HepG2 (cell line): ENCODE data around the gene ZSWIM7. TPM values are rescaled to one million over a fixed set of nuclear protein-coding genes. Genes with fewer than 3 reads are reported as not detected.
A peak's percentile ranks its signal among the peaks of the same experiment; 100 is the strongest.

Experiments
- CBX1 ChIP-seq: IDR thresholded peaks from one replicate; pipeline ENCODE4 v1.6.1; 2016; ENCODE audit warnings: antibody characterized with exemption, low read depth
- KDM5A ChIP-seq: fragments of 200-600 bp; sonication (generic); IDR thresholded peaks from 2 replicates; pipeline ENCODE4 v1.7.0; 2018; ENCODE audit warnings: antibody characterized with exemption, mild to moderate bottlenecking, low read length, borderline replicate concordance
- MED8 ChIP-seq: sonication (generic); formaldehyde crosslinking; IDR thresholded peaks from 2 replicates; pipeline ENCODE4 v1.8.1; 2023; ENCODE audit warnings: mild to moderate bottlenecking, missing genetic modification reagents; ENCODE audit not compliant: insufficient replicate concordance
- NFATC3 ChIP-seq: sonication (generic); formaldehyde crosslinking; IDR thresholded peaks from 2 replicates; pipeline ENCODE4 v1.5.1; 2020; ENCODE audit warnings: mild to moderate bottlenecking, missing genetic modification reagents
- RAD21 ChIP-seq: fragments of 450-650 bp; formaldehyde crosslinking; IDR thresholded peaks from 2 replicates; pipeline ENCODE4 v1.5.0; 2020; ENCODE audit warnings: mild to moderate bottlenecking
- RFX3 ChIP-seq: IDR thresholded peaks from 2 replicates; pipeline ENCODE4 v1.6.1; 2016; ENCODE audit warnings: missing biosample characterization, missing genetic modification reagents
- SAFB2 ChIP-seq: sonication (generic); formaldehyde crosslinking; IDR thresholded peaks from 2 replicates; pipeline ENCODE4 v1.5.1; 2020; ENCODE audit warnings: missing genetic modification reagents, low read depth, mild to moderate bottlenecking, borderline replicate concordance
- SAP130 ChIP-seq: IDR thresholded peaks from 2 replicates; pipeline ENCODE4 v1.6.1; 2016; ENCODE audit warnings: low read depth
- SIX4 ChIP-seq: sonication (generic); formaldehyde crosslinking; IDR thresholded peaks from 2 replicates; pipeline ENCODE4 v1.4.0; 2020; ENCODE audit warnings: missing genetic modification reagents
- SMC3 ChIP-seq: IDR thresholded peaks from 2 replicates; pipeline ENCODE4 v1.6.1; 2011; ENCODE audit warnings: low read length, improper control_type of control experiment
- U2AF2 ChIP-seq: fragments of 200-400 bp; formaldehyde crosslinking; IDR thresholded peaks from 2 replicates; pipeline ENCODE4 v1.6.1; 2017; ENCODE audit warnings: low read depth, mild to moderate bottlenecking, low read length
- ZNF17 ChIP-seq: sonication (generic); formaldehyde crosslinking; IDR thresholded peaks from 2 replicates; pipeline ENCODE4 v1.5.0; 2020; ENCODE audit warnings: mild to moderate bottlenecking, missing genetic modification reagents
- ZNF317 ChIP-seq: sonication (generic); formaldehyde crosslinking; IDR thresholded peaks from 2 replicates; pipeline ENCODE4 v1.5.0; 2020; ENCODE audit warnings: mild to moderate bottlenecking, missing genetic modification reagents
- ZNF724P ChIP-seq: sonication (generic); formaldehyde crosslinking; IDR thresholded peaks from 2 replicates; pipeline ENCODE4 v1.8.0; 2022; ENCODE audit warnings: missing genetic modification reagents, borderline replicate concordance
- ZNF790 ChIP-seq: sonication (generic); formaldehyde crosslinking; IDR thresholded peaks from 2 replicates; pipeline ENCODE4 v1.8.0; 2022; ENCODE audit warnings: missing genetic modification reagents, mild to moderate bottlenecking, borderline replicate concordance
- ZSCAN30 ChIP-seq: sonication (generic); formaldehyde crosslinking; IDR thresholded peaks from 2 replicates; pipeline ENCODE4 v1.5.0; 2020; ENCODE audit warnings: mild to moderate bottlenecking, missing genetic modification reagents
- polyA plus RNA-seq, 8 experiments: library from polyadenylated mRNA; depleted of rRNA in 3 of 8; stranded (reverse) in 7 of 8; unstranded in 1 of 8; fragments of >200 nt; fragmentation: Illumina TruSeq in 4 of 8; extraction: Trizol in 4 of 8; gene quantifications; 2 replicates each; pipeline versions ENCODE4 v1.2.1 to v1.2.3, GENCODE V29; 2011 to 2016; ENCODE audit warnings: low read depth in 4 of 8, missing spikeins in 1 of 8, mixed read lengths in 1 of 8; ENCODE audit not compliant: insufficient read depth in 1 of 8
- total RNA-seq, 5 experiments: library from RNA; depleted of rRNA; stranded (reverse); fragments of >200 nt; fragmentation: Illumina TruSeq; extraction: Trizol; gene quantifications; 2 replicates each; pipeline ENCODE4 v1.2.3, GENCODE V29; 2016; ENCODE audit warnings: low read depth in 1 of 5
- TF ChIP-seq, protein P1 (sequence below): sonication (generic); formaldehyde crosslinking; IDR thresholded peaks from 2 replicates; pipeline ENCODE4 v1.8.0; 2022; ENCODE audit warnings: missing genetic modification reagents, mild to moderate bottlenecking, moderate library complexity, borderline replicate concordance
- TF ChIP-seq, protein P2 (sequence below): IDR thresholded peaks from 2 replicates; pipeline ENCODE4 v1.6.1; 2016; ENCODE audit warnings: missing compliant biosample characterization, missing genetic modification reagents, borderline replicate concordance
- TF ChIP-seq, protein P3 (sequence below): sonication (generic); formaldehyde crosslinking; IDR thresholded peaks from 2 replicates; pipeline ENCODE4 v1.5.1; 2020; ENCODE audit warnings: mild to moderate bottlenecking, missing genetic modification reagents, borderline replicate concordance
- TF ChIP-seq, protein P4 (sequence below): IDR thresholded peaks from 2 replicates; pipeline ENCODE4 v1.6.1; 2012; ENCODE audit warnings: low read depth, low read length, improper control_type of control experiment

ZSWIM7 gene
- total and polyA plus RNA-seq, 2 of the 13 experiments (the other 11 are each of a cell fraction or from before 2014, with no cell fraction given), result 13.1 to 28.1 TPM

DNA sequence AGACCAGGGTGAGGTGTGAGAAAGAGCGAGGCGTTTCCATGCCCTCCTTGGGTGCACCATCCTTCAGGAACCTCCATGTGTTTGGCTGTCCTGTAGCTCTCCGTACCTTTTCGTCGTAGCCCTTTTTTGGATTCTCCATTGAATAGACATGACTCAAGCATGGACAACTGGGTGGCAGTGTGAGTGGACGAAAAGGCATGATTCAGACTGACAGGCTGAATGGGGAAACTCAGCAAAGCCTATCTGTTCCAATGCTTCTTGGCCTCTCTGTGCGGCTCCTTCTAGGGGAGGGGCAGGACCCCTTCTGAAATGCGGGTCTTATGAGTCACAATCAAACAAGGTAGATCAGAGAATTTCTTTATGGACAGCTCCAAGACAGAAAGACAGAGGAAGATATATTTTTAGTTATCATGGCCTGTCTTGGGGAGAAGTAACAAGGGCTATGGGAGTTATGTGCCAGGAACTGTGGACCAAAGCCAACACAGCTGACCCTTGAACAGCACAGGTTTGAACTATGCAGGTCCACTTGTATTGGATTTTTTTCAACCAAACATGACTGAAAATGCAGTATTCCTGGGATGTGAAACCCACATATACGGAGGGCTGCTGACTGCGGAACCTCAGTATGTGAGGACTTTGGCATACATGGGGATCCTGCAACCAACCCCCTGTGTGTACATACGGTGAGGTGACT is 31.7 kb downstream of the ZSWIM7 start (continued):
- TF ChIP-seq, protein P1, sequence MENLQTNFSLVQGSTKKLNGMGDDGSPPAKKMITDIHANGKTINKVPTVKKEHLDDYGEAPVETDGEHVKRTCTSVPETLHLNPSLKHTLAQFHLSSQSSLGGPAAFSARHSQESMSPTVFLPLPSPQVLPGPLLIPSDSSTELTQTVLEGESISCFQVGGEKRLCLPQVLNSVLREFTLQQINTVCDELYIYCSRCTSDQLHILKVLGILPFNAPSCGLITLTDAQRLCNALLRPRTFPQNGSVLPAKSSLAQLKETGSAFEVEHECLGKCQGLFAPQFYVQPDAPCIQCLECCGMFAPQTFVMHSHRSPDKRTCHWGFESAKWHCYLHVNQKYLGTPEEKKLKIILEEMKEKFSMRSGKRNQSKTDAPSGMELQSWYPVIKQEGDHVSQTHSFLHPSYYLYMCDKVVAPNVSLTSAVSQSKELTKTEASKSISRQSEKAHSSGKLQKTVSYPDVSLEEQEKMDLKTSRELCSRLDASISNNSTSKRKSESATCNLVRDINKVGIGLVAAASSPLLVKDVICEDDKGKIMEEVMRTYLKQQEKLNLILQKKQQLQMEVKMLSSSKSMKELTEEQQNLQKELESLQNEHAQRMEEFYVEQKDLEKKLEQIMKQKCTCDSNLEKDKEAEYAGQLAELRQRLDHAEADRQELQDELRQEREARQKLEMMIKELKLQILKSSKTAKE (CRISPR knock-in tag), result no peak
- TF ChIP-seq NFATC3 (CRISPR knock-in tag) (no peak), SAP130 (CRISPR knock-in tag) (peak; percentile 45), KDM5A (no peak), ZNF317 (CRISPR knock-in tag) (peak; percentile 55; the same call in 1 of the 2 replicates), RAD21 (no peak), RFX3 (CRISPR knock-in tag) (no peak), SMC3 (no peak), ZNF17 (CRISPR knock-in tag) (no peak), ZNF790 (CRISPR knock-in tag) (no peak), MED8 (no peak), SIX4 (no peak), ZNF724P (CRISPR knock-in tag) (no peak), ZSCAN30 (CRISPR knock-in tag) (no peak), U2AF2 (no peak), SAFB2 (CRISPR knock-in tag) (no peak), CBX1 (no peak)
- TF ChIP-seq, protein P2, sequence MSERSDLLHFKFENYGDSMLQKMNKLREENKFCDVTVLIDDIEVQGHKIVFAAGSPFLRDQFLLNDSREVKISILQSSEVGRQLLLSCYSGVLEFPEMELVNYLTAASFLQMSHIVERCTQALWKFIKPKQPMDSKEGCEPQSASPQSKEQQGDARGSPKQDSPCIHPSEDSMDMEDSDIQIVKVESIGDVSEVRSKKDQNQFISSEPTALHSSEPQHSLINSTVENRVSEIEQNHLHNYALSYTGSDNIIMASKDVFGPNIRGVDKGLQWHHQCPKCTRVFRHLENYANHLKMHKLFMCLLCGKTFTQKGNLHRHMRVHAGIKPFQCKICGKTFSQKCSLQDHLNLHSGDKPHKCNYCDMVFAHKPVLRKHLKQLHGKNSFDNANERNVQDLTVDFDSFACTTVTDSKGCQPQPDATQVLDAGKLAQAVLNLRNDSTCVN (CRISPR knock-in tag), result no peak
- TF ChIP-seq, protein P3, sequence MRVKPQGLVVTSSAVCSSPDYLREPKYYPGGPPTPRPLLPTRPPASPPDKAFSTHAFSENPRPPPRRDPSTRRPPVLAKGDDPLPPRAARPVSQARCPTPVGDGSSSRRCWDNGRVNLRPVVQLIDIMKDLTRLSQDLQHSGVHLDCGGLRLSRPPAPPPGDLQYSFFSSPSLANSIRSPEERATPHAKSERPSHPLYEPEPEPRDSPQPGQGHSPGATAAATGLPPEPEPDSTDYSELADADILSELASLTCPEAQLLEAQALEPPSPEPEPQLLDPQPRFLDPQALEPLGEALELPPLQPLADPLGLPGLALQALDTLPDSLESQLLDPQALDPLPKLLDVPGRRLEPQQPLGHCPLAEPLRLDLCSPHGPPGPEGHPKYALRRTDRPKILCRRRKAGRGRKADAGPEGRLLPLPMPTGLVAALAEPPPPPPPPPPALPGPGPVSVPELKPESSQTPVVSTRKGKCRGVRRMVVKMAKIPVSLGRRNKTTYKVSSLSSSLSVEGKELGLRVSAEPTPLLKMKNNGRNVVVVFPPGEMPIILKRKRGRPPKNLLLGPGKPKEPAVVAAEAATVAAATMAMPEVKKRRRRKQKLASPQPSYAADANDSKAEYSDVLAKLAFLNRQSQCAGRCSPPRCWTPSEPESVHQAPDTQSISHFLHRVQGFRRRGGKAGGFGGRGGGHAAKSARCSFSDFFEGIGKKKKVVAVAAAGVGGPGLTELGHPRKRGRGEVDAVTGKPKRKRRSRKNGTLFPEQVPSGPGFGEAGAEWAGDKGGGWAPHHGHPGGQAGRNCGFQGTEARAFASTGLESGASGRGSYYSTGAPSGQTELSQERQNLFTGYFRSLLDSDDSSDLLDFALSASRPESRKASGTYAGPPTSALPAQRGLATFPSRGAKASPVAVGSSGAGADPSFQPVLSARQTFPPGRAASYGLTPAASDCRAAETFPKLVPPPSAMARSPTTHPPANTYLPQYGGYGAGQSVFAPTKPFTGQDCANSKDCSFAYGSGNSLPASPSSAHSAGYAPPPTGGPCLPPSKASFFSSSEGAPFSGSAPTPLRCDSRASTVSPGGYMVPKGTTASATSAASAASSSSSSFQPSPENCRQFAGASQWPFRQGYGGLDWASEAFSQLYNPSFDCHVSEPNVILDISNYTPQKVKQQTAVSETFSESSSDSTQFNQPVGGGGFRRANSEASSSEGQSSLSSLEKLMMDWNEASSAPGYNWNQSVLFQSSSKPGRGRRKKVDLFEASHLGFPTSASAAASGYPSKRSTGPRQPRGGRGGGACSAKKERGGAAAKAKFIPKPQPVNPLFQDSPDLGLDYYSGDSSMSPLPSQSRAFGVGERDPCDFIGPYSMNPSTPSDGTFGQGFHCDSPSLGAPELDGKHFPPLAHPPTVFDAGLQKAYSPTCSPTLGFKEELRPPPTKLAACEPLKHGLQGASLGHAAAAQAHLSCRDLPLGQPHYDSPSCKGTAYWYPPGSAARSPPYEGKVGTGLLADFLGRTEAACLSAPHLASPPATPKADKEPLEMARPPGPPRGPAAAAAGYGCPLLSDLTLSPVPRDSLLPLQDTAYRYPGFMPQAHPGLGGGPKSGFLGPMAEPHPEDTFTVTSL, result 0 out of 2 replicates have a peak, but pooled peaks have one; percentile 26
- TF ChIP-seq, protein P4, sequence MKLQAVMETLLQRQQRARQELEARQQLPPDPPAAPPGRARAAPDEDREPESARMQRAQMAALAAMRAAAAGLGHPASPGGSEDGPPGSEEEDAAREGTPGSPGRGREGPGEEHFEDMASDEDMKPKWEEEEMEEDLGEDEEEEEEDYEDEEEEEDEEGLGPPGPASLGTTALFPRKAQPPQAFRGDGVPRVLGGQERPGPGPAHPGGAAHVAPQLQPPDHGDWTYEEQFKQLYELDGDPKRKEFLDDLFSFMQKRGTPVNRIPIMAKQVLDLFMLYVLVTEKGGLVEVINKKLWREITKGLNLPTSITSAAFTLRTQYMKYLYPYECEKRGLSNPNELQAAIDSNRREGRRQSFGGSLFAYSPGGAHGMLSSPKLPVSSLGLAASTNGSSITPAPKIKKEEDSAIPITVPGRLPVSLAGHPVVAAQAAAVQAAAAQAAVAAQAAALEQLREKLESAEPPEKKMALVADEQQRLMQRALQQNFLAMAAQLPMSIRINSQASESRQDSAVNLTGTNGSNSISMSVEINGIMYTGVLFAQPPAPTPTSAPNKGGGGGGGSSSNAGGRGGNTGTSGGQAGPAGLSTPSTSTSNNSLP, result no peak
